HL-60 (cell line): ENCODE data around the gene IMPG2.

Experiments
- DNase-seq, 2 experiments: peaks; one replicate each; pipeline ENCODE4 v3.0.0-alpha.2; 2010 to 2020; ENCODE audit warnings: low read depth in 1 of 2, low spot score in 1 of 2
- H3K27ac ChIP-seq: fragments of 250-450 bp; sonication (Bioruptor Pico); replicated peaks from 2 replicates; pipeline ENCODE4 v1.5.1; 2020; ENCODE audit warnings: mild to moderate bottlenecking, moderate library complexity
- H3K27me3 ChIP-seq: fragments of 250-450 bp; sonication (Bioruptor Pico); 2 replicates; pipeline ENCODE4 v1.5.1; 2021; ENCODE audit warnings: mild to moderate bottlenecking, moderate library complexity; ENCODE audit not compliant: insufficient read depth, poor library complexity, severe bottlenecking
- H3K4me3 ChIP-seq: replicated peaks from 2 replicates; pipeline ENCODE4 v1.5.1; 2011; ENCODE audit warnings: mild to moderate bottlenecking, control low read depth, low read length; ENCODE audit not compliant: insufficient read depth
- CTCF ChIP-seq: IDR thresholded peaks from one replicate; pipeline ENCODE4 v1.5.1; 2011; ENCODE audit warnings: low read length, control low read depth, inconsistent platforms; ENCODE audit not compliant: insufficient read depth
- GABPA ChIP-seq: IDR thresholded peaks from 2 replicates; pipeline ENCODE4 v1.6.1; 2012; ENCODE audit warnings: low read depth
- POLR2AphosphoS5 ChIP-seq: IDR thresholded peaks from 2 replicates; pipeline ENCODE4 v1.6.1; 2012; ENCODE audit warnings: low read depth
- REST ChIP-seq: IDR thresholded peaks from 2 replicates; pipeline ENCODE4 v1.6.1; 2012; ENCODE audit warnings: low read depth; ENCODE audit not compliant: insufficient replicate concordance
- SPI1 ChIP-seq: IDR thresholded peaks from 2 replicates; pipeline ENCODE4 v1.6.1; 2012; ENCODE audit warnings: low read depth, mild to moderate bottlenecking, borderline replicate concordance

Gene IMPG2

GRCh38 chr3:101253396-101253795 lies 67.0 kb downstream of the IMPG2 start:
- no peak for TF ChIP-seq GABPA
- TF ChIP-seq CTCF = no peak
- no peak for TF ChIP-seq REST
- no peak for TF ChIP-seq POLR2AphosphoS5
- TF ChIP-seq SPI1 = no peak
- H3K27ac ChIP-seq = no peak overlapping the region
- H3K4me3 ChIP-seq = no peak overlapping the region
- H3K27me3 ChIP-seq = no peaks in the 10 kb centered on the region
- DNase-seq = no peak

- Histone ChIP-seq H3K4me3 (no peak overlapping the region), H3K27ac (no peak overlapping the region), H3K27me3 (no peaks in the 10 kb centered on the region)
- no peak for TF ChIP-seq POLR2AphosphoS5
- TF ChIP-seq REST = no peak
- no peak for TF ChIP-seq SPI1
- no peak for DNase-seq
These were observed 67.4 kb downstream of the IMPG2 start for GRCh38 chr3:101252945-101253344.

- Histone ChIP-seq H3K27ac (no peak overlapping the region), H3K27me3 (no peaks in the 10 kb centered on the region), H3K4me3 (no peak overlapping the region)
- no peak for TF ChIP-seq CTCF
- no peak for DNase-seq
These were observed 68.1 kb downstream of the IMPG2 start for GRCh38 chr3:101252307-101252706.

- Histone ChIP-seq H3K27ac (no peak overlapping the region), H3K4me3 (no peak overlapping the region), H3K27me3 (no peaks in the 10 kb centered on the region)
- no peak for TF ChIP-seq REST
- no peak for TF ChIP-seq POLR2AphosphoS5
- TF ChIP-seq GABPA = no peak
- TF ChIP-seq CTCF = no peak
- no peak for DNase-seq
These were observed 68.9 kb downstream of the IMPG2 start for GRCh38 chr3:101251441-101251840.
